DOHH2 (cell line): ENCODE data around the gene BHLHA15.
"Not testable (repeated sequence)": the region's sequence is repeated elsewhere in the genome, so short reads cannot be mapped to it uniquely, and the experiment has no call there.

Experiments
- H3F3A ChIP-seq: fragments of 200-600 bp; sonication (generic), shearing (Covaris generic); 2 replicates; pipeline ENCODE4 v1.6.0; 2016; ENCODE audit warnings: antibody characterized with exemption, mild to moderate bottlenecking; ENCODE audit not compliant: control insufficient read depth, insufficient read depth
- H3K27ac ChIP-seq: fragments of 200-600 bp; sonication (generic); 2 replicates; pipeline ENCODE4 v1.5.1; 2014; ENCODE audit warnings: low read depth, mild to moderate bottlenecking, low read length, moderate library complexity
- H3K27me3 ChIP-seq: fragments of 200-600 bp; sonication (generic); 2 replicates; pipeline ENCODE4 v1.6.1; 2014; ENCODE audit warnings: mild to moderate bottlenecking, low read length, mixed read lengths; ENCODE audit not compliant: control insufficient read depth
- H3K36me3 ChIP-seq: fragments of 200-600 bp; sonication (generic); 2 replicates; pipeline ENCODE4 v1.6.1; 2014; ENCODE audit warnings: mild to moderate bottlenecking, low read length, moderate library complexity, mixed read lengths; ENCODE audit not compliant: control insufficient read depth
- H3K4me1 ChIP-seq: fragments of 200-600 bp; sonication (generic); 2 replicates; pipeline ENCODE4 v1.6.1; 2014; ENCODE audit warnings: mild to moderate bottlenecking, low read length, mixed read lengths; ENCODE audit not compliant: control insufficient read depth
- H3K4me2 ChIP-seq: fragments of 200-600 bp; sonication (generic); 2 replicates; pipeline ENCODE4 v1.6.0; 2014; ENCODE audit warnings: mild to moderate bottlenecking, low read length, moderate library complexity
- H3K4me3 ChIP-seq: fragments of 200-600 bp; sonication (generic); 2 replicates; pipeline ENCODE4 v1.5.1; 2014; ENCODE audit warnings: mild to moderate bottlenecking, low read length, mixed read lengths
- H3K79me2 ChIP-seq: fragments of 200-600 bp; sonication (generic); 2 replicates; pipeline ENCODE4 v1.6.1; 2014; ENCODE audit warnings: mild to moderate bottlenecking, low read length, mixed read lengths; ENCODE audit not compliant: control insufficient read depth
- H3K9me2 ChIP-seq: fragments of 200-600 bp; sonication (generic); replicated peaks from 2 replicates; pipeline ENCODE4 v1.6.1; 2014; ENCODE audit warnings: mild to moderate bottlenecking, low read length, mixed read lengths; ENCODE audit not compliant: control insufficient read depth
- H3K9me3 ChIP-seq: fragments of 200-600 bp; sonication (generic); 2 replicates; pipeline ENCODE4 v1.6.1; 2014; ENCODE audit warnings: antibody characterized with exemption, low read length, mixed read lengths; ENCODE audit not compliant: control insufficient read depth, insufficient read depth
- H4K20me1 ChIP-seq: fragments of 200-600 bp; sonication (generic); 2 replicates; pipeline ENCODE4 v1.6.0; 2014; ENCODE audit warnings: low read depth, mild to moderate bottlenecking, antibody characterized with exemption, low read length, moderate library complexity; ENCODE audit not compliant: control insufficient read depth, insufficient read depth
- EZH2phosphoT487 ChIP-seq: fragments of 200-600 bp; sonication (generic); IDR thresholded peaks from 2 replicates; pipeline ENCODE4 v1.6.1; 2017; ENCODE audit warnings: borderline replicate concordance, mild to moderate bottlenecking, antibody characterized with exemption, low read length, moderate library complexity, mixed read lengths
- TF ChIP-seq, protein P1 (sequence below): fragments of 200-600 bp; sonication (generic); IDR thresholded peaks from one replicate; pipeline ENCODE4 v1.5.1; 2014; ENCODE audit warnings: antibody characterized with exemption, mild to moderate bottlenecking, low read depth, low read length; ENCODE audit not compliant: poor library complexity, severe bottlenecking

The BHLHA15 gene

DNA sequence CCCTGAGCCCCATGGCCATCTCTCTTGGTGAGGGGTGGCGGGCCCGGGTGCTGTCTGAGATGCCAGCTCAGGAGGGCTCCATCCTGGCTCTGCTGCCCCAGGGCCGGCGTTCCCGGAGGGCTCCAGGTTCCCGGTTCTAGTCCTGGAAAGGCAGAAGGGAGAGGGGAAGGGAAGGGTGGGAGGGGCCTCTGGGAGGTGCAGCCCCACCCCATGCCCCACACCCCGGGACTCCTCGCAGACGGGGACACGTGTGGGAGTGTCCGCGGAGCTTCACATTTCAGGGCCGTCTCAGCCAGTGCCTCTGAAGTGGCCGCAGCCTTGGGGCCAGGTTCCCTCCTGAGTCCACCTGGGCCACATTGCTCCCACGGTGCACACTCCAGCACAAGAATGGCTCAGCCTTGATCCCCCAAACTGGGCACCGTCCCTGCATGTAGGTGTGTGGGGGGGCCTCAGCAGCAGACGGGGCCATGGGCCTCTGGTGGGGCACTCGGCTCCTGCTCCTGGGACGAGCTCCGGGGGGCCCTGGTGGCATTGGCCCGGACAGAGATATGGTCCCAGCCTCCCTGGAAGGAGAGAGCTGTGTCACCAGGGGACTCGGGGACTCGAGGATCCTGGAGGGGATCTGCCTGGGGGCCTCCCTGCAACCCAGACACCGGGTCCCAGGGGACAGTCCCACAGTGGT is 5.8 kb downstream of the BHLHA15 start:
- Histone ChIP-seq H3F3A (peaks cover 13% of the 10 kb centered on the region), H3K9me3 (no peaks in the 10 kb centered on the region), H3K27me3 (peaks cover 31% of the 10 kb centered on the region), H3K4me3 (no peak overlapping the region), H3K4me1 (peaks cover 32% of the 10 kb centered on the region), H3K36me3 (no peaks in the 10 kb centered on the region), H3K79me2 (no peaks in the 10 kb centered on the region), H3K9me2 (no peaks in the 10 kb centered on the region), H3K4me2 (no peak overlapping the region), H3K27ac (no peak overlapping the region), H4K20me1 (peaks cover 32% of the 10 kb centered on the region)
- TF ChIP-seq EZH2phosphoT487: no peak
- TF ChIP-seq, protein P1, sequence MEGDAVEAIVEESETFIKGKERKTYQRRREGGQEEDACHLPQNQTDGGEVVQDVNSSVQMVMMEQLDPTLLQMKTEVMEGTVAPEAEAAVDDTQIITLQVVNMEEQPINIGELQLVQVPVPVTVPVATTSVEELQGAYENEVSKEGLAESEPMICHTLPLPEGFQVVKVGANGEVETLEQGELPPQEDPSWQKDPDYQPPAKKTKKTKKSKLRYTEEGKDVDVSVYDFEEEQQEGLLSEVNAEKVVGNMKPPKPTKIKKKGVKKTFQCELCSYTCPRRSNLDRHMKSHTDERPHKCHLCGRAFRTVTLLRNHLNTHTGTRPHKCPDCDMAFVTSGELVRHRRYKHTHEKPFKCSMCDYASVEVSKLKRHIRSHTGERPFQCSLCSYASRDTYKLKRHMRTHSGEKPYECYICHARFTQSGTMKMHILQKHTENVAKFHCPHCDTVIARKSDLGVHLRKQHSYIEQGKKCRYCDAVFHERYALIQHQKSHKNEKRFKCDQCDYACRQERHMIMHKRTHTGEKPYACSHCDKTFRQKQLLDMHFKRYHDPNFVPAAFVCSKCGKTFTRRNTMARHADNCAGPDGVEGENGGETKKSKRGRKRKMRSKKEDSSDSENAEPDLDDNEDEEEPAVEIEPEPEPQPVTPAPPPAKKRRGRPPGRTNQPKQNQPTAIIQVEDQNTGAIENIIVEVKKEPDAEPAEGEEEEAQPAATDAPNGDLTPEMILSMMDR: no peak

DNA sequence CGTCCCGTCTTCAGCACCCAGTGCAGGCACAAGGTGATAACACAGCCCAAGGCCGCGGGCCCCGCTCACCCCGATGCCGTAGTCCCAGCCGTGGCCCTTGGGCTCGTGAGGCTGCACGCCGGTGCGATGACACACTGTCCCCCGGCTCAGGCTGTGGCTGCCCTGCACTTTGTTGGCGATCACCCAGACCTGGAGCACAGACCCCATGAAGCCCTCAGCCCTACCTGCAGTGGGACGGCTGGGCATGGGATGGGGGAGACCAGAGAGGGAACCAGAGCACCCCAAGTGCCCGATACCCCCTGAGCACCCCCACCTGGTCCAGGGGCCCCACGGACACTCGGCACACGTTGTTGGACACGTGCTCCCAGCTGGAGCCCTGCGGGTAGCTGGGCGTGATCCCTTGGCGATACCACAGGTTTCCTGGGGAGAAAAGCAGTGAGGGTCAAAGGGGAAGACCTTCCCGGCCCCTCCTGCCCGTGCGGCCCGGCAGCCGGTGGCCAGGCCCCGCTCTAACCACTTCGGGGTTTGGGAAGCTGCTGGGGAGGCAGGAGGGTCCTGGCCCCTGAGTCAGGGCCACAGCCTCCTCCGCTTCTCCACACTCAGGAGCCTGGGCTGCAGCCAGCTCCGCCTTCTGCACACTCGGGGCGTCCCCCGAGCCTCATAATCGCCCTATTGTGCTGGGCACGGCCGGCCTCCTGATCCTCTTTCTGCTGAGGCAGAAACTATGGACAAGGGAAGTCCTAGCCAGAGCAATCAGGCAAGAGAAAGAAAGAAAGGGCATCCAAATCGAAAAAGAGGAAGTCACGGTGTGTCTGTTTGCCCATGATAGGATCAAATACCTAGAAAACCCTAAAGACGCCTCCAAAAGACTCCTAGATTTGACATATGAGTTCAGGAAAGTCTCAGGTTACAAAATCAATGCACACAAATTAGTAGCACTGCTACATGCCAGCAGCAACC is 6.7 kb downstream of the BHLHA15 start:
- Histone ChIP-seq H3K9me3 (no peaks in the 10 kb centered on the region), H3K79me2 (no peaks in the 10 kb centered on the region), H4K20me1 (peaks cover 32% of the 10 kb centered on the region), H3F3A (peaks cover 13% of the 10 kb centered on the region), H3K4me2 (no peak overlapping the region), H3K9me2 (no peaks in the 10 kb centered on the region), H3K27me3 (peaks cover 29% of the 10 kb centered on the region), H3K4me3 (no peak overlapping the region), H3K4me1 (peaks cover 32% of the 10 kb centered on the region), H3K27ac (no peak overlapping the region), H3K36me3 (no peaks in the 10 kb centered on the region)
- TF ChIP-seq EZH2phosphoT487: no peak
- TF ChIP-seq, protein P1: no peak

DNA sequence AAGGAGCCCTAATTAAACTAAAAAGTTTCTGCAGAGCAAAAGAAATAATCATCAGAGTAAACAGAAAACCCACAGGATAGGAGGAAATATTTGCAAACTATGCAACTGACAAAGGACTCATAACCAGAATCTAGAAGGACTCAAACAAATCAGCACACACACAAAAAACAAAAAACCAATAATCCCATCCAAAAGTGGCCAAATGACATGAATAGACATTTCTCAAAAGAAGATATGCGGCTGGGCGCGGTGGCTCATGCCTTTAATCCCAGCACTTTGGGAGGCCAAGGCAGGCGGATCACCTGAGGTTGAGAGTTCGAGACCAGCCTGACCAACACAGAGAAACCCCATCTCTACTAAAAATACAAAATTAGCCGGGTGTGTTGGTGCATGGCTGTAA is 8.1 kb downstream of the BHLHA15 start:
- peaks cover 22% of the 10 kb centered on the region for H3K27me3 ChIP-seq
- peaks cover 32% of the 10 kb centered on the region for H3K4me1 ChIP-seq
- peak overlapping the region; percentile 37 for H3K4me2 ChIP-seq
- not testable (repeated sequence) for H3K9me3 ChIP-seq, H3K79me2 ChIP-seq, H3K36me3 ChIP-seq, H3K27ac ChIP-seq, H3K9me2 ChIP-seq
- peaks cover 13% of the 10 kb centered on the region for H3F3A ChIP-seq
- H3K4me3 ChIP-seq: peak overlapping the region; percentile 23; the same call in 1 of the 2 replicates
- peaks cover 30% of the 10 kb centered on the region for H4K20me1 ChIP-seq
